ENCODE data around the gene ATP5PB.

GRCh38 chr1:111483166-111483565 is 33.9 kb downstream of the ATP5PB start:
- TF ChIP-seq GATA2 (IDR thresholded peaks at IDR 0.05; ENCODE audit: low read depth, low read length) = no peak
- TF ChIP-seq GATA3 (IDR thresholded peaks at IDR 0.05; ENCODE audit: low read depth, low read length) = no peak

Data from SH-SY5Y (cell line).